IMR-90 (cell line): ENCODE results near the gene DLL4.

Source experiments
- BHLHE40 ChIP-seq: fragments of 150-350 bp; IDR thresholded peaks from 2 replicates; pipeline ENCODE4 v1.6.1; 2016; ENCODE audit warnings: mild to moderate bottlenecking, low read depth, low read length
- CEBPB ChIP-seq: IDR thresholded peaks from 2 replicates; pipeline ENCODE4 v1.6.1; 2012; ENCODE audit warnings: low read depth, low read length, improper control_type of control experiment
- FOS ChIP-seq: fragments of 150-350 bp; IDR thresholded peaks from 2 replicates; pipeline ENCODE4 v1.6.1; 2016; ENCODE audit warnings: low read depth, low read length
- MAZ ChIP-seq: IDR thresholded peaks from 2 replicates; pipeline ENCODE4 v1.6.1; 2012; ENCODE audit warnings: low read depth, mild to moderate bottlenecking, low read length, improper control_type of control experiment, moderate library complexity, borderline replicate concordance
- NFE2L2 ChIP-seq: fragments of 150-350 bp; IDR thresholded peaks from 2 replicates; pipeline ENCODE4 v1.6.1; 2016; ENCODE audit warnings: low read depth, mild to moderate bottlenecking, low read length
- POLR2A ChIP-seq: IDR thresholded peaks from 2 replicates; pipeline ENCODE4 v1.6.1; 2012; ENCODE audit warnings: mild to moderate bottlenecking, low read depth, low read length
- RAD21 ChIP-seq: IDR thresholded peaks from 2 replicates; pipeline ENCODE4 v1.6.1; 2012; ENCODE audit warnings: low read length, improper control_type of control experiment
- RCOR1 ChIP-seq: IDR thresholded peaks from 2 replicates; pipeline ENCODE4 v1.6.1; 2012; ENCODE audit warnings: mild to moderate bottlenecking, low read length, improper control_type of control experiment; ENCODE audit not compliant: insufficient replicate concordance
- RFX5 ChIP-seq: IDR thresholded peaks from 2 replicates; pipeline ENCODE4 v1.8.0; 2012; ENCODE audit warnings: low read depth, mild to moderate bottlenecking, low read length, moderate library complexity
- SMC3 ChIP-seq: fragments of 150-350 bp; IDR thresholded peaks from 2 replicates; pipeline ENCODE4 v1.6.1; 2016; ENCODE audit warnings: low read depth, mild to moderate bottlenecking, antibody characterized with exemption, low read length, moderate library complexity
- TF ChIP-seq, protein P1 (sequence below): conservative IDR thresholded peaks from 2 replicates; pipeline ENCODE4 v1.5.1; 2012; ENCODE audit warnings: mild to moderate bottlenecking, low read depth, low read length, improper control_type of control experiment

DNA sequence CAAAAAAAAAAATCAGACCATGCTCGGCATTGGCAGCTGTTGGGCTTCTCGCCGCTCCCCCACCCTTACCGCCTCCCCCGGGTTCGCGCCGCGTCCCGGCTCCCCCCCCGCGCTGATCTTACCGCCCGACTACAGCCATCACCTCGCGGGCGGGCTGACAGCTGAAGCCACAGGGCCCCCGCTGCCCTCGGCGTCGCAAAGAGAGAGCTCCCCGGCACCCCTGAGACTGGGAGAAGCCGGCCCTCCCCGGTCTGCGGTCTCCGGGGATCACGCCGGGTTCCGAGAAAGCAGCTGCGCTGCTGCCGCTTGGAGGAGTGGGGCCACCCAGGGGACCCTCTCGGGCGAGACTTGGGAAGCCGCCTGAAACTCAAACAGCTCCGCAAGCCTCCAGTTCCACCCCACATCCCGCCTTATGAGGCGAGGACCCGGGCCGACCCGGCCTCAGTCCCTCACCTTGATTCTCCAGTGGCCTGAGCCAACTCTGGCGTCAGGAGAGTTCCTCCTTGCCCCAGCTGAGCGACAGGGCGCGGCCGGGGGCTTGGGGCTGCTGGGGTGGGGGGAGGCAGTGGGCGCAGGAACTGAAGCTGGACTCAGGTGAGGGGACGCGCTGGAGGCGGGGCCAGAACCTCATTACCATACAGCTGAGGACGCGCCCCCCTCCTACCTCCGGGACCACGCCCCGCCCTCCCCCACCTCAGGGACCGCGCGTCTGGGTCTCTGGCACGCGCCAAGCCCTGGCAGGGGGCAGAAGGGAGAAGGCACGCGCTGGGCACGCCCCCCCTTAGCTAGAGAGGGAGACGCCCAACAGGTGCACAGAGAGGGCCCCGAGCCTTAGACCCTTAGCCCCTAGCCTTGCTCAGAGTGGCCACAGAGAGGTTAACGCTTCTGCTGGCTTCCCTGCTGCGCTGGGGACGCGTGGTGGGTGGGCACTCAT, 1.0 kb upstream of the DLL4 start:
- TF ChIP-seq, protein P1, sequence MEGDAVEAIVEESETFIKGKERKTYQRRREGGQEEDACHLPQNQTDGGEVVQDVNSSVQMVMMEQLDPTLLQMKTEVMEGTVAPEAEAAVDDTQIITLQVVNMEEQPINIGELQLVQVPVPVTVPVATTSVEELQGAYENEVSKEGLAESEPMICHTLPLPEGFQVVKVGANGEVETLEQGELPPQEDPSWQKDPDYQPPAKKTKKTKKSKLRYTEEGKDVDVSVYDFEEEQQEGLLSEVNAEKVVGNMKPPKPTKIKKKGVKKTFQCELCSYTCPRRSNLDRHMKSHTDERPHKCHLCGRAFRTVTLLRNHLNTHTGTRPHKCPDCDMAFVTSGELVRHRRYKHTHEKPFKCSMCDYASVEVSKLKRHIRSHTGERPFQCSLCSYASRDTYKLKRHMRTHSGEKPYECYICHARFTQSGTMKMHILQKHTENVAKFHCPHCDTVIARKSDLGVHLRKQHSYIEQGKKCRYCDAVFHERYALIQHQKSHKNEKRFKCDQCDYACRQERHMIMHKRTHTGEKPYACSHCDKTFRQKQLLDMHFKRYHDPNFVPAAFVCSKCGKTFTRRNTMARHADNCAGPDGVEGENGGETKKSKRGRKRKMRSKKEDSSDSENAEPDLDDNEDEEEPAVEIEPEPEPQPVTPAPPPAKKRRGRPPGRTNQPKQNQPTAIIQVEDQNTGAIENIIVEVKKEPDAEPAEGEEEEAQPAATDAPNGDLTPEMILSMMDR = no peak
- TF ChIP-seq CEBPB (no peak), RAD21 (no peak), FOS (no peak), RCOR1 (no peak), BHLHE40 (no peak), RFX5 (no peak), SMC3 (no peak), MAZ (no peak), POLR2A (no peak), NFE2L2 (no peak)
